ENCODE data around the gene DNAJB1.
A peak's percentile ranks its signal among the peaks of the same experiment; 100 is the strongest.
"Not testable (repeated sequence)": the region's sequence is repeated elsewhere in the genome, so short reads cannot be mapped to it uniquely, and the experiment has no call there.

DNAJB1 gene

DNA sequence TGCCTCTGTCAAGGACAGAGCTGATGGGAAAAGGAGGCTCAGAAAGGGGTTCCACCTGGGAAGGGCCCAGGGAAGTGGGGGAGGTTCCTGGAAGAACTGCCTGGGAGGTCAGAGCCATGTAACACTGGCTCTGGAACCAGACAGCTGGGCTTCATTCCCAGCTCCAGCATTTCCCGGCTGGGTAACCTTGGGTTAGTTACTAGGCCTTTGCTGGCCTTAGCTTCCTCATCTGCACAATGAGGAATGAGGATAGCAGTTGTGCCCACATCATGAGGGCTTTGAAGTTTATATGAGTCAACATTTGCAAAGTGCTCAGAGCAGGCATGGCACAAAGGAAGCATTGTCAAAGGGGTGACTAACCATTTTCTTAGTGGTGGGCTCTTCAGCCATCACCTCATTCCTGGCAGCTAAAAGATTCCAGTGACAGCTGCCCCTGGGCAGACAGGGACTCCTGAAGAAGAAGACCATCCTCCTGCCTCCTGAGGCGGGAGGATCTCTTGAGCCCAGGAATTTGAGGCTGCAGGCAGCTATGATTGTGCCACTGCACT lies 1.7 kb upstream of the DNAJB1 start:
- no peak for DNase-seq (ENCODE audit: low spot score)

DNA sequence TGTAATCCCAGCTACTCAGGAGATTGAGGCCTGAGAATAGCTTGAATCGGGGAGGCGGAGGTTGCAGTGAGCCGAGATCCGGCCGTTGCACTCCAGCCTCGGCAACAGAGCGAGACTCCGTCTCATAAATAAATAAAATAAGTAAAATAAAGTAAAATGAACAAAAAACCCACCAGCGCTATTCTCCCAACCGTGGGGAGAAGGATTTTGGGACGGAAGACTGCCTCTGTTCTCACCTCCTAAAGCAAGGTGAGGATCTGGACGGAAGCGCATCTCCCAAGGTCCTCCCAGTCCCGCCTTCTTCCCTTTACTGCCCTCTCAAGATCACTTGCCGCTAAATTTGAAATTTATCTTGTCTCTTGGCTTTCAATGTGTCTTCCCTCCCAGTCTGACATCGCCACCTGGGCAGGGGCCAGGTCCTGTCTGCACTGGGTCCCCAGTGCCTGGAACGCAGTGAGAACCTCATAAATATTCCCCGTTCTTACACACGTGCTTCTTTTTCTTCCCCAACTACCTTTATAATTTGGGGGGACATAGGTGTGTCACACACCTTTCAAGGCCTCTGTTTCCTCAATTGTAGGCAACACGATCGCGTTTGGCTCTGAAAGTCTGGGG lies 1.2 kb upstream of the DNAJB1 start:
- DNase-seq (ENCODE audit: low spot score), result no peak

DNA sequence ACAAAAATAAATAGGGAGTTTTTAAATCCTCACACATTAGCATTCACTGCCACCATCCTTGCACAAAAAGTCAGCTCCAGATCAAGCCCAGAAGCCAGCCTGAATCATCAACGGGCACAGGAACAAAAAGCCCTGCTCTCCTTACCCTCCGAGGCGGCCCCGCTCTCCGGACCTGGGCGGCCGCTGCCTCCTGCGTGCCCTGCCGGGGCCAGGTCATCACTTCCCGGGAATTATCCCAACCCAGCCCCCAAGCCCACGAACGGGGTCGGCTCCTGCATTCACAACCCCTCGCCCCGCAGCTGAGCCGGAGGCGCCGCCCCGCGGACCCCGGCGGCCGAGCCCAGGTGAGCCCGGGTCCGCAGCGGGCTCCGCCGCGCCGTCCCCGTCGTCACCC lies 754 bp downstream of the DNAJB1 start:
- peak; percentile 31 for DNase-seq (ENCODE audit: low spot score)

GRCh38 chr19:14516746-14517438 lies 1.3 kb downstream of the DNAJB1 start:
- DNase-seq (ENCODE audit: low spot score), result peak; percentile 29

DNA sequence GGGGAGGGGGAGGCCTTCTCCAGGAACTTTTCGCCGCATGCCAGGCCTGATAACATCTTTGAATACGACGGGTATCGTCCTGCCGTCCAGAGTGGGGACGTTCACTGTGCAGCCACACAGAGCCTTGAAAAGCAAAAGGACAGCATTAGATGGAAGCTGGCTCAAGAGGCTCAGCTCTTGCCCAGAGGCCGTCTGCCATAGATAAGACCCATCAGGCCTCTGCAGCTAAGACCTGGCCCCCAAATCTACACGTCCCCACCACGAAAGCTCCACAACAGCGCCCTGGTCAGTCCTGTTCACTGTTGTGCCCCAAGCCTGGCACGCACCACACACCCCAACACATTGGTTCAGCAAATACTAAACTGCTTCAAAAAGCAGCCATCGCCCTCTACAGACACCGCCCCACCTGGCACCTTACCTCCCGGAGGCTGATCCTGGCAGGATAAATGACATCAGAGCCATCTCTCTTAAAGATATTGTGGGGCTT lies 2.1 kb downstream of the DNAJB1 start:
- DNase-seq (ENCODE audit: low spot score), result no peak

DNA sequence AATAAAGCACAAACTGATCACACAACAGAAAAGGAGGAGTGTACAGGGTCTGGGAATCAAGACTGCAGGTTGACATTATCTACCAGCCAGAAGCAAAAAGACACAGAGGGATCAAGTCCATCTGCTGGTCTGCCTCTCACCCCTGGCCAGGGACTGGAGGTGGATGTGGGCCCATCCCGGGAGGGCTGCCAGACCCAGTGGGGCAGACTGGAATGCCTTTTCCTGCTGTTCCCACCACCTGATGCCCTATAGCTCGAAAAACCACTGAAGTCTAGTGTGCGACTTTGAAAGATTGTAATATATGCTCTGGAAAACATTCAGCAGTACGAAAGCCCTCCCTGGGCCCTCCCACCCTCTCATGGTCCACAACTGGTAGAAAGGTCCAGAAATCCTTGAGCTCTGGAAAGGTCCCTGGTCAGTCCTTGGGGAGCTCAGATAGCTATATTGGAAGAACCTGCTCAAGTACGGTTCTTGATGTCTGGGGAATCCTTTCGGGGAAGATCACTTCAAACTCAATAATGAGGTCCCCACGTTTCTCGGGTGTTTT lies 2.6 kb downstream of the DNAJB1 start:
- no peak for DNase-seq (ENCODE audit: low spot score)

- no peak for DNase-seq (ENCODE audit: low spot score)
These were observed 3.9 kb downstream of the DNAJB1 start for GRCh38 chr19:14514215-14514863.

- no peak for DNase-seq (ENCODE audit: low spot score)
These were observed 5.7 kb downstream of the DNAJB1 start for GRCh38 chr19:14512406-14512961.

DNA sequence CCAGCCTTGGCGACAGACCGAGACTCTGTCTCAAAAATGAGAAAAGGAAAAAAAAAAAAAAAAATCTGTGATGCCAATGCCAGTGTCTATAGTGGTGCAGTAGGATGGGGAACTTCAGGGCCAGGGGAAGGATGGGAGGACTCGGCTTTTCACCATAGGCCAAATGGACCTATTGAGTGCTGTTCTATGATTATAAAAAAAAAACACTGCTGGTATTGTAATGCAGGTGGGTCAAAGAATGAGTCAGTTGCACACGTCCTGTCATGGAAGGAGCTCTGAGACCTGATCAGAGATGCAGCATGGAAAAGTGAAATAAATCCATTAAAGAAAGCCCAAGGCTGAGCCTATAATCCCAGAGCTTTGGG lies 7.0 kb downstream of the DNAJB1 start:
- DNase-seq (ENCODE audit: low spot score), result no peak

DNA sequence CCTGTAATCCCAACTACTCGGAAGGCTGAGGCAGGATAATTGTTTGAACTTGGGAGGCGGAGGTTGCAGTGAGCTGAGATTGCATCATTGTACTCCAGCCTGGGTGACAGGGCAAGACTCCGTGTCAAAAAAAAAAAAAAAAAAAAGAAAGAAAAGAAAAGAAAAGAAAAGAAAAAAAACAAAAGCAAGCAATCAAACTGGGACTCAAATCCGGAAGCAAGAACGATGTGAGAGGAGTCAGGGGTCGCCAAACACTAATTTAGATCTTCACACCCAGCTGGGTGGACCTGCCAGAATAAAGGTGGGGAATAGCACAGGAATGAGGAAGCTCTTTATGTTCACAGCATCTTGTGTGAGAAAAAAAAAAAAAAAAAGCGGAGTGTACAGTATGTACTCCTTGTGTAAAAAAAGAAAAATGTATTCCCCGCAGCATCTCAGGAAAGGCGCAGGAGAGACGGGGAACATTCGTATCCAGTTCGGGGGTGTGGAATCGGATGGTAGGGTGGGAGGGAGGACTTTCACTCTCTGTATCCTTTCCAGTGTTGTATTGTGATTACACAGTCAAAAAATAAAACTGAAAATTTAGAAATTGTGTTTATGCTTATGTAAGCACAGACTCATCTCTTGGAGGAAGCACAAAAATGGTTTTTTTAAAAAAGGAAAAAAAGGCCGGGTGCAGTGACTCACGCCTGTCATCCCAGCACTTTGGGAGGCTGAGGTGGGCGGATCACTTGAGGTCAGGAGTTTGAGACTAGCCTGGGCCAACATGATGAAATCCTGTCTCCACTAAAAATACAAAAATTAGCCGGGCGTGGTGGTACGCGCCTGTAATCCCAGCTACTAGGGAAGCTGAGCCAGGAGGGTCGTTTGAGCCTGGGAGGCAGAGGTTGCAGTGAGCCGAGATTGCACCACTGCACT lies 7.6 kb downstream of the DNAJB1 start:
- DNase-seq (ENCODE audit: low spot score), result peak; percentile 68

DNA sequence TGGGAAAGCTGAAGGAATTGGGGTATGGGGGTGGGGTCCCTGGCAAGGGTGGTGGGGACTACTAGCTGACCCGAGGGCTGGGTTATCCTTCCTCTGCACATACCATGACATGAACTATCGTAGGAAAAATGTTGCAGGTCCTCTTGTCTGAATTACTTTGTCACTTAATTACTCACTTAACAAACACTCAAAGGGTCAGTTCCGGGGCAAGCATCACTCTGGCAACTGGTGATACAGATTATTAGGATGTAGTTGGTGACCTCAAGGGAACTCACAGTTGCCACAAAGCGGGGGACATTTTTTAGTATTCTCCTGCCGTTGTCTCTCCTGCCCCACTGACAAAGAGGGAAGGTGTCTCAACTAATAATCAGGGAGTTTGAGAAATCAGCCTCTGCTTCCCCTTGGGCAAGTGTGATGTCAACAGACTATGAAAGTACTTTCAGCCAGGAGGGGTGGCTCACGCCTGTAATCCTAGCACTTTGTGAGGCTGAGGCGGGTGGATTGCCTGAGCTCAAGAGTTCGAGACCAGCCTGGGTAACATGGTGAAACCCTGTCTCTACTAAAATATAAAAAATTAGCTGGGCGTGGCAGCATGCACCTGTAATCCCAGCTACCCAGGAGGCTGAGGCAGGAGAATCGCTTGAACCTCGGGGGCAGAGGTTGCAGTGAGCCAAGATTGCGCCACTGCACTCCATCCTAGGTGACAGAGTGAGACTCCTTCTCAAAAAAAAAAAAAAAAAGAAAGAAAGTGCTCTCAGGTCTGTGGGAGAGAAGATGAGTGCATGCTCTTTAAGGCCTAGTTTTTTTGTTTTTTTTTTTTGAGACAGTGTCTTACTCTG lies 10.3 kb downstream of the DNAJB1 start:
- no peak for DNase-seq (ENCODE audit: low spot score)

GRCh38 chr19:14505488-14506239 lies 12.5 kb downstream of the DNAJB1 start:
- DNase-seq (ENCODE audit: low spot score), result no peak

GRCh38 chr19:14504575-14504974 lies 13.6 kb downstream of the DNAJB1 start:
- not testable (repeated sequence) for DNase-seq (ENCODE audit: low spot score)

DNA sequence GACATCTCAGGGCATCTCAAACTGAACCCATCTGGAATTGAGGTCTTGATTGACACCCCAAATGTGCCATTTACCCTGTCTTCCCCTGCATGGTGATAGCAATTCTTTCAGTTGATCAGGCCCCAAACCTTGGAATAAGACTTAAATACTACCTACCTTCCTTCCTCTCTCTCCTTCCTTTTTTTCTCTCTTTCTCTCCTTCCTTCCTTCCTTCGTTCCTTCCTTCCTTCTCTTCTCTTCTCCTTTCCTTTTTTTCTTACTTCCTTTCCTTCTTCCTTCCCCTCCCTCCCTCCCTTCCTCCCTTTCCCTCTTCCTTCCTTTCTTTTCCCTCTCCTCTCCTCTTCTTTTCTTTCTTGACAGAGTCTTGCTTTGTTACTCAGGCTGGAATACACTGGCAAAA lies 14.9 kb downstream of the DNAJB1 start:
- no peak for DNase-seq (ENCODE audit: low spot score)

- no peak for DNase-seq (ENCODE audit: low spot score)
These were observed 15.7 kb downstream of the DNAJB1 start for GRCh38 chr19:14502334-14503092.

DNA sequence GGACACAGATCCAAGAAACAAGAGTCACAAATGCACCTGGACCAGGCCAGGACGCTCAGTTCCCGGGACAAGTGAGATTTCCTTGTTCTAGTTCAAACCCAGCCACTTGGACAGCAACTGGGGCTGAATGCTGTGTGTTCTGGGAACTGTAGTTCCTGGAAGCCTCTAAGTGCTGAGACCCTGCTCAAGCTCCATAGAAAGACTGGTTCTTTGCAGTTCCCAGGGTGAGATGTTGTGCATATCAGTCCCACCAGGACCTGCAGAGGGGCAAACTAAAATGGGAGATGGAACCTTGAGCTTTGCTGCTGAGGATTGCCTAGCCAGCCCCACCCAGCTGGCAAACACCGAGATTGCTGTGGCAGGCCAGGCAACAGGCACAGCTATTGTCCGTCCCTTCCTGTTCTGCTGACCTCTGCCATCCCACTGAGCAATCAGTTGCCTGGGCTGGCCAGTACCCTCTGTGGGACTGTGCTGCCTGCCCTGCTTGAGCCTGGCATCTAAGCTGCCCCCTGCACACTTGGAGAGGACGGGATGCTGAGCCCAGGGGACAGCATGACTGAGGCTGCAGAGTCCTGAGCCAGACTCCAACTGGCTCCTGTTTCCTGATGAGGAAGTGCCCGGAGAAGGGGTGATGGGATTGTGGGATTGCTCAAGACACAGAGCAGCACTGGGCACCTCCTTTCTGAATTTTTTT lies 20.8 kb downstream of the DNAJB1 start:
- DNase-seq (ENCODE audit: low spot score), result peak; percentile 84

GRCh38 chr19:14496834-14497227 lies 21.4 kb downstream of the DNAJB1 start:
- no peak for DNase-seq (ENCODE audit: low spot score)
